Activated T-cell treated with anti-CD3 and anti-CD28 coated beads for 48 hours (primary cell): ENCODE measurements around the gene MSI2.

Experiments
- DNase-seq: peaks from one replicate; pipeline ENCODE4 v3.0.0-alpha.2; 2020; ENCODE audit warnings: low read depth

MSI2 gene

DNA sequence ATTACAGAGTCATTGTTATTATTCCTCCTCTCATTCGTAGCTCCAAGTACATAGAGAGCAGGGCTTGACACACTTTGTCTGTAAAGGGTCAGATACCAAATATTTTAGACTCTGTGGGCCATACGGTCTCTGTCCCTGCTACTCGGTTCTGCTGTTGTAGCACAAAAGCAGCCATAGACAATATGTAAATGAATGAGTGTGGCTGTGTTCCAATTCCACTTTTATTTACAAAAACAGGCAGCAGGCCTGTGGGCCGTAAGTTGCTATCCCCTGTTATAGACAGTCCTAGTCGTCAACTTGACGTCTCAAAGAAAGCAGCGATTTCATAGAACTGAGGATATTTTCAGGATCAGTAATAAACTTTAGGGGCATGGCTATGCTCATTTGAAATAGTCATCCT, 161.6 kb downstream of the MSI2 start:
- no peak for DNase-seq

DNA sequence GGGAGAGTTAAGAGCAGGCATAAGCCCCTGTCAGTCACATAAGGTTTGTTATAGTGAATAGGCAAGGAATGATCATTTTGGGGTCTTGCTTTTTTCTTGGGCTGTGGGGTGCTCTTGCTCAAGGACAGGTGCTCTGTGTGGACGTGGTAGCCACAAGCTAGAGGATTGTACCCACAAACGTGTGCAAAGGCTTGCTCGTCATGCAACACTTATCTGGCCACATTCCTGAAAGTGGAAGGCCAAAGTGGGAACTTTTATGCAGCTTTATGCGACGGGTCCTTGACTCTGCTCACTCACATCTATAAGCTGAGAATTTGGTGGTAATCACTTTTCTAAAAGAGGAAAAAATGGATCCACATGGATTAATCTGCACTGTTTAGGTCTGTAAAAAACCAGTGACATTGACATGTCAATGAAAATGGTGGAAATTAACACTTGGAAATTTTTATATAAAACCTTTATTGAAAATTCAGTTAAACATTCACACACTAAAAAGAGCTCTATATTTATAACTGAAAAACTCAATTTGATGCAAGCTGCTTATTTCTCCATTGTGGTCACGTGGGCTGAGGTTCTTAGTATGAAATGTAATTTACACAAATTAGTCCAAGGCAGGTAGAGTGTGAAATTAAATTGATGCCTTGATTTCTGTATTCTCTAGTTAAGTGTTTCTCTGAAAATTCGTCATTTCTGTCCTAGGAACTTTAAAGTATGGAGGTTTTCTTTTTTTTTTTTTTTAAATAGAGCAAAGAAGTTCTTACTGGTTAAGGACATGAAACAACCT, 162.3 kb downstream of the MSI2 start:
- no peak for DNase-seq

DNA sequence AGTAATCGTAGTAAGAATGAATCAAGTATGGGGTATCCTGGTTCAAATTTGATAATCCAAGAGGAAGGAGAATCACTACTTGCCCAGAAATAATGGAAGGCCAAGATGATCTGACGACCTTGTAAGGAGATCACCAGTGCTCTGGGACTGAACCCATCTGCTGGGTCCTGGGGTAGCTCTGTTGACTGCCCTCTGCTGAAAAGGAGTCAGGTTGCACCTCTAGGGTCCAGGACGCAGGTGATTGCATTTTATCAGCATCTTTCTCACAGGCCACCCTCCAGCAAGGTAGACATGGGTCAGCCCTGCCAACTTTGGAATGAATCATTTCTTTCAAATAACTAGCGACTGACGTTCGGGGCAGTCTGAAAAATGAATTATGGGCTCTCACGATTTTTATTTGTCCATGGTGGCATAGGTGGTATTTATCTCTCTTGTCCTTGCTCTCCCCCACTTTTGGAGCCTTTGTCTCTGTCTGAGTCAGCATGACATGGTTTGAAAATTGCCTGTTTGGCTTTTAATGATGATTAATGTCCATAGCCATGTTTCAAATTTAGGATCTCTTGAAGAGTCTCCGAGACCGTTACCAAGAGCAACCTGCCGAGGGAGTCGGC, 163.7 kb downstream of the MSI2 start:
- DNase-seq, result no peak

DNA sequence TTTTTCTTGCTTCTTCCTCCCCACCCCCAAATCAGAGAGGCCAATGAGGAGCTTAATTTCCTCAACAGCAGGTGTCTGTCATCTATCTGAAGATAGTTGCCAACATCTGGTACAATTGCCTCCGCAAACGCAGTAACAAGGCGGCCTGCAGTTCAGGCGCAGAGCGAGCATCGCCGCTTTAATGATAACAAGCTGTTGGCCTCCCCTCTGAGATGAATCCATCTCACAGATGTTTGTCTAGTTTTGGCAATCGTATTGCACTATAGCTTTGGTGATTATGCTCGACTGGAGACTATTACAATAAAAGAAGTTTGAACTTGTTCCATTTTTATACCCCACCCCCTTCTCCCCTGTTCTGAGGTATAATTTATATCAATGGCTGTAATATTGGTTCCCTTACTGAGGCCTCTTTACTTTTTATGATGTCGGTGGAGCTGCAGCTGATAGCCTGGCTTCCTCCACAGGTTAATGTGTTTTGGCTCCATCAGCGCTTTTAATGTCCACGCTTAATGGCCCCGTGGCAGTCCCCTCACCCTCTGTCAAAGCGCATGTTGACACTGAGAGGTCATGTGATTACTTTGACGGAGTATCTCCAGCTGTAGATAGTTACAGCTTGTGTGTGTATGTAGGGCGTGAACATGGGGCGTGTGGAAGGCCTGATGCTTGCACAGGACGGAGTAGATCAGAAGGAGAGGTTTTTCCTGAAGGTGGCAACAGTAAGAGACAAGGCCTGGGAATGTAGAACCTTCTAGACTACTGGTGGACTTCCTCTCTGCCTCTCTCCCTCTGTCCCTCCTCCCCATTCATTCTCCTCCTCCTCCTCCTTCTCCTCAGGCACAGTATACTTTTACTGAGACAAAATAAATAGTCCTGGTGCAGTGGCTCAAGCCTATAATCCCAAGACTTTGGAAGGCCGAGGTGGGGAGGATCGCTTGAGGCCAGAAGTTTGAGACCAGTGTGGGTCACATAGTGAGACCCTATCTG, 164.7 kb downstream of the MSI2 start:
- no peak for DNase-seq

DNA sequence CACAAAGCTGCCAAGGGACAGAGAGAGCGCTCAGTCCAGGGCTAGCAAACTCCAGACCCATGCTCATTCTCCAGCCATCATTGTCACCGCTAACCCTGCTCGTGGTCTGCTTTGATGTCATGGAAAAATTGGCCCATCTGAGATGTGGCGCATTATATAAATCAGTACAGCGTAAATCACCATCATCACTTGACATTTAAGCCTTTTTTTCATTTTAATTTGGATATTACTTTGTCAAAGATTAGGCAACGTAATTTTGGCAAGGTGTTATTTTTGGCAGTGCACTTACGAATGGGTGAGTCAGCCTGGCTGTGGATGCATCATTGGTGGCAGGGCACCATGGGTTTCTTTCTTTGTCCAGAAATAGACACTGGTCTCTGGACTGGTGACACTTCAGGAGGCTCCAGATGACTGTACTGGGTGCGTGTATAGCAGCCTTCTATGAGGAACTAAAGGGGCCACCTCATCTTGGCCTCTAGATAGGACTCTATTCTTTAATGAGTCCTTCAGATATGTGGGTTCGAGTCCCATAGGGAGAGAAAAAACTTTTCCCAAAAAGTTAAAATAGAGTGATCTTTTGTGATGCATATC, 166.3 kb downstream of the MSI2 start:
- DNase-seq, result no peak

DNA sequence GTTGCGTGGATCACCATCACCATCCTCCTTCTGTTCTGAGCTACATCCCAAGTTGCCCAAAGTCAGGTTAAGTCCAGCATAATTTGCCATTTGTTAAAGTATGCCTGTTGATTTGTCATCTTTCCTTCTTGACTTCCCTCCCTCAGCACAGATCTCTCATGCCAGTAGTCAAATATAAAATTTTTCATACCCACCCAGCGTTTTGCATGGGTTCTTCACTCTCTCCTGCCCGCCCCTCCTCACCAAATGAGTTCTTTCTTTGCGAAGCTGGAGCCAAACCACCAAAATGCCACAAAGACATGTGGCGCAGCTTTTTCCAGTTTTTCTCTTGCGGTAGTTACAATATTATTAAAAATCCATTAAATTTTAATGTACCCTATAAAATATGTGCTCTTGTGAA, 167.2 kb downstream of the MSI2 start:
- no peak for DNase-seq

DNA sequence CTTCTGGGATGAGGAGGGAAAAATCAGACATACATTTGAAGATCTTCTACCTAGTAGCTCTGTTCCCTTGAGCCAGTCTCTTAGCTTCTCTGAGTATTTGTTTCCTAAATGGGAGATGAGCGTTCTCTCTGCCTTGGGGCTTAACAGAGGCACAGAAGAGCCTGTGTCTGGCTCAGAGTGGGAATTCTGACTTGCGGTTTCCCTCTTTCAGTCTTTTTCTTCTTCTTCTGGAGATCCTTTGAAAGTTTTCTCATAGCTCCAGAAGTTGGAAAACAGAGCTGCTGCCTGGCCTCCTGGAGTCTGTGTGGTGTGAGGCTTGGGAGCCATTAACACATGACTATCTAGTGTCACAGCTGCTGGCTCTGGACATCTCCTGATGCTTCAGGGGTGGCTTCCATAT, 167.9 kb downstream of the MSI2 start:
- no peak for DNase-seq

DNA sequence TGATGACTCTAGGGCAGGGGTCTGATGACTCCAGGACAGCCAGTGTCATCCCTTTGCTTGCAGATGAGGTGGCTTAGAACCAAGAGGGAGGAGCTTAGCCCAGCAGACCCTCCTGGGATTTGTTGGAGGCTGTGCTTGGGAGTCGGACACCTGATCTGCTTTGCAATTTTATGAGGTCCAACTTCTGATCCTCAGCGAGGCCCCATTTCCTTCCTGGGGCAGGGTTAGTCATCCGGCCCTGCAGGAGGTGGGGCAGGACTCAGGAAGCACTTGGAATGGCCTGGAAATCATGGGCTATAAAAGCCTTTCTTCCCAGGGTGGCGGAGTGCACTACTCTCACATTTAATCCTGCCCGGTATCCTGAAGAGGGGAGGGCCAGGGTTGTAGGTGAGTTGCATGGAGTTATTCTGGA, 168.5 kb downstream of the MSI2 start:
- DNase-seq, result no peak

DNA sequence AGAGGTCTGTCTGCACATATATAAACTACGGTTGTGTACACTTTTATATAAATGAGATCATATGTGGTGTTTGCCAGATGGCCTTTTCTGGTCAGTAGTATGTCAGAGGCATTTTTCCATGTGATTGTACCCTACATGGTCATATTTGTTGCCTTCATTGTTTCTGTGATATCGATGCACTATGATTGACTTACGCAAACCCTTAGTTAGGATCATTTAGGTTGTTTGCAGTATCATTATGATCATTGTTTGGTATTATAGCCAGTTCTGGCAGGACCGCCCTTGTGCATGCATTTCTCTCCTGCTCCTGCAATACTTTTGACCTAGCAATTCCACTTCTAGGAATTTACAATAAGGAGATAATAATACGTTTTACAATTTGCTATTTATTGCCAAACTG, 169.1 kb downstream of the MSI2 start:
- DNase-seq, result no peak

DNA sequence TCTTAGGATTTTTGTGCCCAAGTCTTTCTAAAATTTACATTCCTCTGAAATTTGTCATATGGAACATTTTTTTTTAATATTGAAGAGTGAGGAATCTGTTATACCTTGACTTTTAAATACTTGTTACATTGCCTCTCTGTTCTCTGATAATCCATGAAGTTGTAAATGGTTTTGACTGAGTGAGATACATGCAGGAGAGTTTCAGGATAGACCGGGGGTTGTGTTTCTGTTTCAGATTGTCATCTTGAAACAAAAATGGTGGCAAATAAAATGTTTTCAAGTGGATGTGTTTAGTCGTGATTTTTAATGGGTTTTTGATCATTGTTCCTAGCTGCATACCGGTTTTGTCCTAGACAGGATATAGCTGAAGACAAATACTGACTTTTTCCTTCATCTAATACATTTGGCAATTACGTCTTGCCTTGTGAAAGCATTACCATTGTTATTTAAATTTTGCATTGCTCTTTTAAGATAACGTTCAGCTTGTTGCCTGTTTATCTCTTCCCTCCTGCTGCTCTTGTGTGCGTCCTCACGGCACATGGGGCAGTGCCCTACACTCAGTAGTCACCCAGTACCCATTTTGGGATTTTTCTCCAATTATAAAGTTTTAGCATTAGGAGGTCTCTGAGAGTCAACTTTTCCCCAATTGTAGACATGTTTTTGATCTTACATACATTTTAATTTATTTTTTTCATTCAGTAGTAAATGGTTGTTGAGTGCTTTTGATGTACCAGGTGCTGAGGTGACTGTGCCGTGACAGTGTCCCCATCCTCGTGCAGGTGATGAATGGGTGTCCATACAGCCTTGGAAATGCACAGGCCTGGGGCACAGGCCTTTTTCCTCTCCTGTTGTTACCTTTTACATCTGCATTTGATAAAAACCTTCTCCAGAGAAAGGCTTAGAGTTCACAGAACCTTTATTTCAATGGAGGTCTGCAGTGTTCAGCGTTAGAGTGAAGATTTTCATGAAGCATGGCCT, 169.9 kb downstream of the MSI2 start:
- no peak for DNase-seq

DNA sequence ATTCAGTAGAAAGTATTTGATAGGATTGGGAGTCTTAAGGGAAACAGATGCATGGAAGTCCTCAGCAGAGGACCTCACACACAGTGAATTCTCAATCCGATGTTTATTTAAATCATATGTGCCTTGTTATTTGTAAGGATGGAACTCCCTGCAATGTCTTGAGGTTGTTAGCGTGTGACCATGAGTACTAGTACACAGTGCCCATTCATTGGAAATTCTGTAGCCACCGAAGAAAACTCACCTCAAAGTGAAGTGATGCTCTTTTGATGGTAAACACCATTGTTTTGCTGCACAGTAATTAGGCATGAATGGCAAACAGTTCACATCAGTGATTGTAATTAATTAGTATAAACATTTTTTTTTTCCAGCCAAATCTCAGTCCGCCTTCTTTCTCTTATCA, 173.6 kb downstream of the MSI2 start:
- DNase-seq, result no peak

DNA sequence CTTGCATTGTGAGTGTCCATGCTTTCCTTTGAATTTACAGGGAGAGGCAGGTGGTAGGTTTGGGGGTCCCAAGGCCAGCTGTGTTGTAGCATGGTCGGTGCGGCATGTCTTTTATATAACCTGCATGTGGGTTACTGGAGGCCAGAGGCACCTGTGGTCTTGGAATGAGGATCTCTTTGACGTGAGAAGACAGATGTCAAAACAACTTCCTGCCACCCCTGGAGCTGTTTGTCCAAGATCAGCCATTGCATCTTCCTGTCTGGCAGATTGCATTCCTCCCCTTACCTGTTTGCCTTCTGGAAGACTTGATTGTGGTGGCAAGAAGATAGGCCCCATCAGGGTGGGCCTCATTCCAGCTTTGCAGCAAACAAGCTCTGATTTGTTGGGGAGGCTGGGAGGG, 175.1 kb downstream of the MSI2 start:
- DNase-seq, result no peak

DNA sequence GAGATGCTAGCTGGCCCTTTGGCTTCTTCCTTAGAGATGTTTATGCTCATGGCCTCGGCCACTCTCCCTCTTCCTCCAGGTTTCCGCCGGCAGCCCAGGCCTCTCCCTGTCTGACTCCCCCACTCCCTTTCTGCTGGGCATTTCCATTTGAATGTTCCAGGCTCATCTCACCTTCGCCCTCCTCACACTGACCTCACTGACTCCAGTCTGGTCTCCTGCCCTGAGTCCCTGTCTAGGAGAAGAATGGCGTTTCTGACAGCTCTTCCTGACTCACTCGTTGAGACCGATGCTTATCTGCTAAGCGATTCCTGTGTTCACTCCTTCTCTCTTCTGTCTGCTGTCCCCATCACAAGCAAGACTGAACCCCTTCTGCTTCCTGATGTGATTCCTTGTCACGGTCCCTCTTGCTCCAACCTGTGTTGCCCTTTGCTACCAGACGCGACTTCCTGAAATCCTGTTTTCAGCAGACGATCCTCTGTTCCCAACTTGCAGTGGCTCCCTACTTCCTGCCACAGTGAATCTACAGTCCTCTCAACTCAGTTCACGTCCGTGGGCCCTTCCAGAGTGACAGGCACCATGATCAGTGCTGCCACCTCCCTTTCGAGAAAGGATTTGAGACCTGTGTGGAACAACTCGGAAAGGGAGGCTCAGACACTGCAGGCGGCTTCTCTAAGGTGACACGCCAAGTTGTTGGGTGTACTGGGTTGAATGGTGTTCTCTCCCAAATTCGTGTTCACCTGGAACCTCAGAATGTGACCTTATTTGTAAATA, 176.4 kb downstream of the MSI2 start:
- no peak for DNase-seq

DNA sequence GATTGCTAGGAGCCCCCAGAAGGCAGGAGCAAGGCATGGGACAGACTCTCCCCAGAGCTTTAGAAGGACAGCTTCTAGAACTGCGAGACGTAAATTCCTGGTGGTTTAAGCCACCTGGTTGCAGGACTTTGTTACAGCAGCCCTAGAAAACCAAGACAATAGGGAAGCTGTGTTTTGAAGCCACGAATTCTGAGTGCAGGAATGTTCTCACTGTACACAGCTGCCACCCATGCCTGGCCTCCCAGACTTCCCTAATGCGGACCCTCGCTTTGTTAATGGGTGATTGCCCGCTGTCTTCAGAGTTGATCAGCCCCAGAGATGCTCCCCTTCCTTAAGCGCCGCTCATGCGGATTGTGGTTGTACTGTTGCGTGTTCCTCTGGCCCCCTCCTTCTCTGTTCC, 177.1 kb downstream of the MSI2 start:
- no peak for DNase-seq

DNA sequence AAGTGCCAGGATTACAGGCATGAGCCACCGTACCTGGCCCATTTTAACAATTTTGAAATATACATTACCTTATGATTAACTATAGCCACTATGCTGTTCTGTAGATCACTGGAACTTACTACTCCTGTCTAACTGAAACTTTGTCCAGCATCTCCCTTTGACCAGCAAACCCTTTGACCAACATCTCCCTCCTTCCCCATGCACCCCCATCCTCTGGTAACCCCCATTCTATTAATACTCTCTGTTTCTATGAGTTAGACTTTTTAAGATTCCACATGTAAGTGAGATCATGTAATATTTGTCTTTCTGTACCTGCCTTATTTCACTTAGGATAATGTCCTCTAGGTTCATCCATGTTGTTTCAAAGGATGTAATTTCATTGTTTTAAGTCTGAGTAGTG, 178.0 kb downstream of the MSI2 start:
- no peak for DNase-seq

DNA sequence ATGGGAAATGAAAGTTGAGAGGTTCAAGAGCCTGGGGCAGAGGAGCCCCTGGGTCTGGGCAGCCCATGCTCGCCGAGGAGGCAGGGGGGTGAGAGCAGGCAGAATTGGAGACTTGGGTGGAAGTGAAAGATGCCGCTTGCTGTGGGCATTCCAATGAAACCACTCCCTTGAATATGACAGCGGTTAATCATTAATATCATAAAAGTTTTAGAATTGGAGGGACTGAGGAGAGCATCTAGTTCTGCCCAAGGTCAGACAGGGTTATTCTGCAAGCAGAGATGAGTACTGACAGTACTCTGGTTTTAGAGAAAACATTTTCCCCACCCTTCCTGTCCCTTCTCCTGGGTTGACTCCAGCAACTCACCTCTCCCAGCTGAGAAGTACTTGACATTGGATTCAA, 180.2 kb downstream of the MSI2 start:
- no peak for DNase-seq

DNA sequence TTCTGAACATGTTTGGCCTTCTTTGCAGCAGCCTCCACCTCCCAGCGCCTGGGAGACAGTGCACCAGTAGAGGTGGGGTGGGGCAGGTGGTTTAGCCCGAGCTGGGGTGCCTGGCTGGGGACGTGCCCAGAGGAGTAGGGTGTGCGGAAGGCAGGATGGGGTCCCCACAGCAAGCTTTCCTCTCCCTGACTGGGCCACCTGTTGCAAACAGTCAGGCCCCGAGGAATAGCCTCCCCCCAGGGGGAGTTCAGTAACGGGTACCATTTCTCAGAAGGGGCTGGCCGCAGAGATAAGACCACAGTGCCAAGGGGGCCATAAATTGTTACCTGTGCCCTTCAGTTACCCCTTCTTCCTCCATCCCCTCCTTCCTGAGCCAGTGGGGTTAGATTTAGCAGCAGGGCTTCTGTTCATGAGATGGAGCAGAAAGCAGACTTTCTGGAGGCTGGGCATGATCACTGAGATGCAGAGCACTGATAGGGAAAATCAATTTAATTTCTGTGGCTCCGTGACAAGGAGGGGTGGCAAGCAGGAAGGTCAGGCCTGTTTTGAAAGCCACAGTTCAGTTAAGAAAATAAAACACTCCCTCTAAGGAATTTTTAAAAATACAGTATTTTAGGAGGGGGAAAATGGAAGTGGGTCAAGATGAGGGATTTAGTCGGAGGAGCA, 181.9 kb downstream of the MSI2 start:
- no peak for DNase-seq

DNA sequence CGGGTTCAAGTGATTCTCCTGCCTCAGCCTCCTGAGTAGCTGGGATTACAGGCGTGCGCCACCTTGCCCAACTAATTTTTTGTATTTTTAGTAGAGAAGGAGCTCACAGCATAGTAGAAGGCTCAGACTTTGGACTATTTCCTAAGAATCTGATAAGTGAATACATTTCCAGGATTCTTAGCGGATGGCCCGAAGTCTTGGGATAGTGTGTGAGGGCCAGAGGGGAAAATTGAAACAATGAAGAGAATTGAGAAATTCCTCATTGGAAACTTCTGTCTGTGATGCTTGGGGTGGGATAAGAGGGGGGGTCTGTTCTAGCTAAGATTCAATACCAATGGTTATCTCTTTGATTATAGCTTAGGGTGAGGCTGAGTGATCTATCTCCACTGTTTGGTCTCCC, 183.3 kb downstream of the MSI2 start:
- no peak for DNase-seq

DNA sequence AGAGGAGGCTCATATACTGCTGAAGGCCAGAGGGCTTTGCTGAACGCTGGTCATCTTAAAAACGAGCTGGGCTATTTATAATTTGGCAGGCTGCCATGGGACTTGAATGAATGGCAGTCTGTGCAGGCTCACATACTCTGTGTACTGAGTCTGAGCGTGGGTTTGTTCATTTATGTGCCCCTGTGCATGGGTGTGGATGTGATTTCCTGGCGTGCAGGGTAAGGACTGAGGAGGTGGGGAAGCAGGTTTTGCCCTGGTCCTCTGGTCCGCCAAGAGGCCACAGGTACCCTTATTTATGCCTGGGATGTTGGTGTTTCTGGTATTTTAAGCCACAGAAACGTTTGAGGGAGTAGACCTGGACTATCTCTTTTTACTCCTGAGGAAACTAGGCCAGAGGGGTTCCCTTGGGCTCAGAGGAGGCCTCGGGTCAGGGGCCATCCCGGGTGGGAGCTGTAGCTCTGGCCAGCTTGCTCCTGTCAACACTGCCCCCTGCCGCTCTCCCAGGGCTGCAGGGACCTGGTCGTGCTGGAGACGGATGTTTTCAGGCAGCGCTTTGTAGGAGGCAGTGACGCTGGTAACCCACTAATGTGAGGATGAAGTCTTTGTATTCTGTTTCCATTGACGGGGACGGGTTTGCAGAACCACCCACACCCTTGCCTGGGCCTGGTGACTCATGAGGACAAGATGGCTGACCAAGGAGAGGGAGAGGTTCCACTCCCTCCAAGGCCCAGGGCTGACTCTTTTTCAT, 184.4 kb downstream of the MSI2 start:
- peak; percentile 77 for DNase-seq
